HG02885 (cell line): ENCODE measurements around the gene CLEC16A.

ENCODE experiments used
- ATAC-seq: cut with Tn5 transposase; IDR thresholded peaks from one replicate; pipeline ENCODE4 v1.9.1; 2021; ENCODE audit warnings: mild to moderate bottlenecking; ENCODE audit not compliant: unreplicated experiment, poor library complexity

CLEC16A gene, protein sequence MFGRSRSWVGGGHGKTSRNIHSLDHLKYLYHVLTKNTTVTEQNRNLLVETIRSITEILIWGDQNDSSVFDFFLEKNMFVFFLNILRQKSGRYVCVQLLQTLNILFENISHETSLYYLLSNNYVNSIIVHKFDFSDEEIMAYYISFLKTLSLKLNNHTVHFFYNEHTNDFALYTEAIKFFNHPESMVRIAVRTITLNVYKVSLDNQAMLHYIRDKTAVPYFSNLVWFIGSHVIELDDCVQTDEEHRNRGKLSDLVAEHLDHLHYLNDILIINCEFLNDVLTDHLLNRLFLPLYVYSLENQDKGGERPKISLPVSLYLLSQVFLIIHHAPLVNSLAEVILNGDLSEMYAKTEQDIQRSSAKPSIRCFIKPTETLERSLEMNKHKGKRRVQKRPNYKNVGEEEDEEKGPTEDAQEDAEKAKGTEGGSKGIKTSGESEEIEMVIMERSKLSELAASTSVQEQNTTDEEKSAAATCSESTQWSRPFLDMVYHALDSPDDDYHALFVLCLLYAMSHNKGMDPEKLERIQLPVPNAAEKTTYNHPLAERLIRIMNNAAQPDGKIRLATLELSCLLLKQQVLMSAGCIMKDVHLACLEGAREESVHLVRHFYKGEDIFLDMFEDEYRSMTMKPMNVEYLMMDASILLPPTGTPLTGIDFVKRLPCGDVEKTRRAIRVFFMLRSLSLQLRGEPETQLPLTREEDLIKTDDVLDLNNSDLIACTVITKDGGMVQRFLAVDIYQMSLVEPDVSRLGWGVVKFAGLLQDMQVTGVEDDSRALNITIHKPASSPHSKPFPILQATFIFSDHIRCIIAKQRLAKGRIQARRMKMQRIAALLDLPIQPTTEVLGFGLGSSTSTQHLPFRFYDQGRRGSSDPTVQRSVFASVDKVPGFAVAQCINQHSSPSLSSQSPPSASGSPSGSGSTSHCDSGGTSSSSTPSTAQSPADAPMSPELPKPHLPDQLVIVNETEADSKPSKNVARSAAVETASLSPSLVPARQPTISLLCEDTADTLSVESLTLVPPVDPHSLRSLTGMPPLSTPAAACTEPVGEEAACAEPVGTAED

DNA sequence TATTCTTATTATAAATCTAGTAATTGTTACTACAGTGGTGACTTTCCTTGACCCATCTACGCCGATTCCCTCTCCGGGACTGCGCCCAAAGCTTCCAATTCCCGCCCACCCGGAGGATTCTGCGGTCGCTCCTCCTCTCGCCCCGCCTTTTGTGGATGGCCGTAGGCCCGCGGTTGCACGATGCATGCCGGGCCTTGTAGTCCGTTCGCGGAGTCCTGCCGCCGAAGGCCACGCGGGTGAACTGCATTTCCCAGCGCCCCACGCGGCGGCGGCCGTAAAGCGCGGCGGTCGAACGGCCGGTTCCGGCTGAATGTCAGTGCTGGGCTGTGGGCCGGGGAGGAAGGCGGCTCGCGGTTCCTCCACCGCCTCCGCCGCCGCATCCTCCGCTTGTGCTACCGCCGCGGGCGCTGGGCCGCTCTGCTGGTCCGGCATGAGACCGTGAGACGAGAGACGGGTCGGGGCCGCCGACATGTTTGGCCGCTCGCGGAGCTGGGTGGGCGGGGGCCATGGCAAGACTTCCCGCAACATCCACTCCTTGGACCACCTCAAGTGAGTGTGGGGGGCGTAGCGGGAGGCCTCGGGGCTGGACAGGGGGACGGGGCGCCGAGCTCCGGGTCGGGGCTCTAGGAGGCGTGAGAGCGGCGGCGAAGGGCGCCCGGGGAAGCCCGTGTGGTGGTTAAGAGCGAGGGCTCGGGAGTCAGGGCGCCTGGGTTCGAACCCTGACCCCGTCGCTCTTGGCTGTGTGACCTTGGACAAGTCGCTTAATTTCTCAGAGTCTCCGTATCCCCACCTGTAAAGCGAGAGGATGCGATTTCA lies at the start of gene CLEC16A:
Gene CLEC16A, plus strand, starts transcription at position 316 of the 816 bp plus-strand sequence. Its CDS starts 154 bp downstream, at position 470.
- ATAC-seq, result peak; percentile 73

DNA sequence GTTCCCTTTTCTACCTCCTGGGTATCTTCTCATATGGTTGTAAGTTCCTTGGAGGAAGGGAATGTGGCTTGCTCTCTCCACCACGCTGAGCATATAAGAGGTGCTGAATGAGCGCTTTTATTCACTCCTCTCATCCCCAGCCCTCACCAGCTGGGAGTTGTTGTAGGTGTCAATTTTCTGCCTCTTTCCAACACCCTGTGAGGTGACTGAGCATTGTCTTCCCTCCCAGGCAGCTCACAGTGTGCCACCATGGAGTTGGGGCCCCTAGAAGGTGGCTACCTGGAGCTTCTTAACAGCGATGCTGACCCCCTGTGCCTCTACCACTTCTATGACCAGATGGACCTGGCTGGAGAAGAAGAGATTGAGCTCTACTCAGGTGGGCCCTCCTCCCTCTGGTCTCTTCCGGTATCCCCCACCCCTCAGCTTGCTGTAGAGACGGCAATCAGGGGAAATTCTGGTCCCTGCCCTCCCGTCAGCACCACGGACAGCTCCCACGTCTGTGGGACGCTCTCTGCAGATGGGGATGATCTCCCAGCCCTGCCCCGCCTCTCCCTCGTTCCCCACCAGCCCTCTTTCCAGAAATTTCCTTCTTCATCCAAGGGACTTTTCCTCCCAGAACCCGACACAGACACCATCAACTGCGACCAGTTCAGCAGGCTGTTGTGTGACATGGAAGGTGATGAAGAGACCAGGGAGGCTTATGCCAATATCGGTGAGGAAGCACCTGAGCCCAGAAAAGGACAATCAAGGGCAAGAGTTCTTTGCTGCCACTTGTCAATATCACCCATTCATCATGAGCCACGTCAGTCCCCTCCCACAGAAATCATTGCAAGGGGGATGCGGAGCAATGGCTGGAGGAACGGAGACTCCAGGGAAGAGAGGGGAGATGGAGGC lies 49.1 kb upstream of the CLEC16A start:
- no peak for ATAC-seq

DNA sequence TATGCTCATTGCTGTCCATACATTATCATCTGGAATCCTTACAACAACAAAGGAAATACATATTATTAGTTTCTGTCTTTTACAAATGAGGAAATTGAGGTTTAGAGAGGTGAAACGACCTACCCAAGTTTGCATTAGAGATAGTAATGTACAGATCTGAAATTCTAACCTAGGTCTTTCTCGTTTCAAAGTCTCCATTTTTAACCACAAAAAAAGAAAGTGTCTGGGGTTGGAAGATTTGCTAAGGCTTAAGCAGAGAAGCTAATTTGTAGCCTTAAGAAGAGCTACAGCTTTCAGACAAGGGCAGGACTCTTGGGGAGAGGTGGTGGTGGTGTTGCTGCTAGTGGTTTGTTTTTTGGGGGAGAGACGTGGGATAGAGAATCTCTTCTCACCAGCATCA lies 48.2 kb upstream of the CLEC16A start:
- ATAC-seq, result no peak

DNA sequence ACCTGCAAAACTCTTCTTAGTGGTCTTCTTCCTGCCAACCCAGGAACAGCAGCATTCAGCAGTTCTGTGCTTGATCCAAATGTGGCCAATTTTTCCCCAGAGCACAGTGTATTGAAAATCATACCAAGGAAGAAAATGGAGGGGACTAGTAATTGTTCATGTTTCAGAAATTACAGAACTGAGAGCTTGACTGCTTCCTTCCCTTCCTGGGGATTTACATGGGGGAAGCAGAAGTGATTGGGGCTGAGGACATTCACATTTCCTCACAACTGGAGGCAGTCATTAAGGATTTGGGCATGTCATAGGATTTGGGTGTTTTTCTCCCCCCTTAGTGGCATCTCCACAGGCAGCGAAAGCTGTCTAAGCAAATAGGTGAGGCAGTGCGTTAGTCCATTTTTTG lies 47.6 kb upstream of the CLEC16A start:
- no peak for ATAC-seq

DNA sequence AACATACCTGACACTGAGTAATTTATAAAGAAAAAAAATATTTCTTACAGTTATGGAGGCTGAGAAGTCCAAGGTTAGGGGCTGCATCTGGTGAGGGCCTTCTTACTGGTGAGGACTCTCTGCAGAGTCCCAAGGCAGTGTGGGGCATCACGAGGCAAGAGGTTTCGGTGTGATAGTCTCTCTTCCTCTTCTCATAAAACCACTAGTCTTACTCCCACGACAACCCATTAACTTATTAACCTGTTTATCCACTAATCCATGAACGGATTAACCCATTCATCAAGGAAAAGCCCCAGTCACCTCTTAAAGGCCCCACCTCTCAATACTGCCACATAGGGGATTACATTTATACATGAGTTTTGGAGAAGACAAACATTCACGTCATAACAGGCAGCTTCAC lies 47.2 kb upstream of the CLEC16A start:
- ATAC-seq, result peak; percentile 64

DNA sequence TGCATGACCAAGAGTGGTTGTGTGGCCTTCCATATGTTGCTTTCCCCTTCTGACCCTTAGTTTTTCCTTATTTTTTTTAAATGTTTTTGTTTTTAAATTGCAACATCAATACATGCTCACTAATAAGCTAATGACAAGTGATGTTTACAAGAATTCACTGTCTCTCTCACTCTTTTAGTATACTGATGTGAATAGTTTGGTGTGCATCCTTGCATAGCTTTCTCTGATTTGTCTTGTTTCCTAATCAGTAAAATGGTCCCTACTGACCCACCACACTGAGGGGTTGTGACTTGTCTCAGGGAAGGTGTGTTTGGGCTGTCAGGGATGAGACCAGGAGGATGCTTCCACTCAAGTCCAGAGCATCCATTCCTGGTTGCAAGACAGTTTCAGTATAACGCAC lies 41.4 kb upstream of the CLEC16A start:
- no peak for ATAC-seq

DNA sequence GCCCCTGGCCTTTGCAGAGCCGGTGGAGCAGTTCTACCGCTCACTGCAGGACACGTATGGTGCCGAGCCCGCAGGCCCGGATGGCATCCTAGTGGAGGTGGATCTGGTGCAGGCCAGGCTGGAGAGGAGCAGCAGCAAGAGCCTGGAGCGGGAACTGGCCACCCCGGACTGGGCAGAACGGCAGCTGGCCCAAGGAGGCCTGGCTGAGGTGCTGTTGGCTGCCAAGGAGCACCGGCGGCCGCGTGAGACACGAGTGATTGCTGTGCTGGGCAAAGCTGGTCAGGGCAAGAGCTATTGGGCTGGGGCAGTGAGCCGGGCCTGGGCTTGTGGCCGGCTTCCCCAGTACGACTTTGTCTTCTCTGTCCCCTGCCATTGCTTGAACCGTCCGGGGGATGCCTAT lies 37.9 kb upstream of the CLEC16A start:
- ATAC-seq, result no peak

DNA sequence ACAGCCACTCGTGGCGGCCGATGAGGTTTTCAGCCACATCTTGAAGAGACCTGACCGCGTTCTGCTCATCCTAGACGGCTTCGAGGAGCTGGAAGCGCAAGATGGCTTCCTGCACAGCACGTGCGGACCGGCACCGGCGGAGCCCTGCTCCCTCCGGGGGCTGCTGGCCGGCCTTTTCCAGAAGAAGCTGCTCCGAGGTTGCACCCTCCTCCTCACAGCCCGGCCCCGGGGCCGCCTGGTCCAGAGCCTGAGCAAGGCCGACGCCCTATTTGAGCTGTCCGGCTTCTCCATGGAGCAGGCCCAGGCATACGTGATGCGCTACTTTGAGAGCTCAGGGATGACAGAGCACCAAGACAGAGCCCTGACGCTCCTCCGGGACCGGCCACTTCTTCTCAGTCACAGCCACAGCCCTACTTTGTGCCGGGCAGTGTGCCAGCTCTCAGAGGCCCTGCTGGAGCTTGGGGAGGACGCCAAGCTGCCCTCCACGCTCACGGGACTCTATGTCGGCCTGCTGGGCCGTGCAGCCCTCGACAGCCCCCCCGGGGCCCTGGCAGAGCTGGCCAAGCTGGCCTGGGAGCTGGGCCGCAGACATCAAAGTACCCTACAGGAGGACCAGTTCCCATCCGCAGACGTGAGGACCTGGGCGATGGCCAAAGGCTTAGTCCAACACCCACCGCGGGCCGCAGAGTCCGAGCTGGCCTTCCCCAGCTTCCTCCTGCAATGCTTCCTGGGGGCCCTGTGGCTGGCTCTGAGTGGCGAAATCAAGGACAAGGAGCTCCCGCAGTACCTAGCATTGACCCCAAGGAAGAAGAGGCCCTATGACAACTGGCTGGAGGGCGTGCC lies 37.2 kb upstream of the CLEC16A start:
- no peak for ATAC-seq

DNA sequence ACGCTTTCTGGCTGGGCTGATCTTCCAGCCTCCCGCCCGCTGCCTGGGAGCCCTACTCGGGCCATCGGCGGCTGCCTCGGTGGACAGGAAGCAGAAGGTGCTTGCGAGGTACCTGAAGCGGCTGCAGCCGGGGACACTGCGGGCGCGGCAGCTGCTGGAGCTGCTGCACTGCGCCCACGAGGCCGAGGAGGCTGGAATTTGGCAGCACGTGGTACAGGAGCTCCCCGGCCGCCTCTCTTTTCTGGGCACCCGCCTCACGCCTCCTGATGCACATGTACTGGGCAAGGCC lies 36.7 kb upstream of the CLEC16A start:
- ATAC-seq, result no peak

DNA sequence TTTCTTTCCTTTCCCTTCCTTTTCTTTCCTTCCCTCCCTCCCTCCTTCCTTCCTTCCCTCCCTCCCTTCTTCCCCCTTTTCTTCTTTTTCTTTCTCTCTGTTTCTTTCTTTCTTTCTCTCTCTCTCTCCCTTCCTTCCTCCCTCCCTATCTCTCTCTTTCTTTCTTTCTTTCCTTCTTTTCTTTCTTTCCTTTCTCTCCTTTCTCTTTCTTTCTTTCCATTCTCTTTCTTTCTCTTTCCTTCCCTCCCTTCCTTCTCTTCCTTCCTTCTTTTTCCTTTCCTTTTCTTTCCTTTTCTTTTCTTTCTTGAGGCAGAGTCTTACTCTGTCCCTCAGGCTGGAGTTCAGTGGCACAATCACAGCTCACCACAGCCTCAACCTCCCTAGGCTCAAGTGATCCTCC lies 33.1 kb upstream of the CLEC16A start:
- ATAC-seq, result no peak

DNA sequence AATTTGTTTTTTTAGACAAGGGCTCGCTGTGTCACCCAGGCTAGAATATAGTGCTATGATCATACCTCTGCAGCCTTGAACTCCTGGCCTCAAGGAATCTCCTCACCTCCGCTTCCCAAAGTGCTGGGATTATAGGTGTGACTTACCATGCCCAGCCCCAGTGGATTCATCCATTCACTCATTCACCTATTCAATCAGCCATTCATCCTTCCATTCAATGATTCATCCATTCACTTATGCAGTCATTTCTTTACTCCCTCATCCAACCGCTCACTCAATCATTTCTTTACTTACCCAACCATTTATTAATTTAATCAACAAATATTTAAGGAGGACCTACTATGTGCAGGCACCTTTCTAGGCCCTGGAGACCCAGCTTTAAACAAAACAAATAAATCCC lies 27.8 kb upstream of the CLEC16A start:
- ATAC-seq, result no peak

DNA sequence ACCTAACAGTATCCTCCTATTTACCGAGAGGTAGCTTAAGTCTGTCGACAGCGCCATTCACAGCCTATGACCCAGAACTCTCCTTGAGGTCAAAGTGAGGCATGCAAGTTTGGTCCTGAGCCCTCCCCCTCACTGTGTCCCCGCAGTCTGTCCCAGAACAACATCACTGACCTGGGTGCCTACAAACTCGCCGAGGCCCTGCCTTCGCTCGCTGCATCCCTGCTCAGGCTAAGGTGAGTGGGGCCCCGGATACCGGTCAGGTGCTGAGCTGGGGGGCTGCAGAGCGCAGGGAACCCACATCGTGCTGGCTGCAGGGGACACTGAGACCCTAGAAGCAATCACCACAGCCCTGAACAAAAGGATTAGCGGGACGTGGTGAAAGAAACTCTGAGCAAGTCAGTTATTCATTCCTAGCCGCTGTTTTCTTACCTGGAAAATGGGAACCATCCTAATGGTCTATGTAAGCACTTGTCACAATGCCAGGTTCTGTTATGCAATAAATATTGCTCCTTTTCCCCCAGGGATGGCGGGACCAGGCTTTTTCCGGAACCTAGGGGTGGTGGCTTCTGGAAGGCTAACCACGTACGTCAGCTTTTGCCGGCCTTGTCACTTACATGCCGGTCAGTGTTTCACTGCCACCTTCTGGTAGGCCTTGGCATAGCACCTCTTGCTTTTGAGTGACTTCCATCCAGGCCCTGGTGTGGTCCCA lies 25.9 kb upstream of the CLEC16A start:
- no peak for ATAC-seq

DNA sequence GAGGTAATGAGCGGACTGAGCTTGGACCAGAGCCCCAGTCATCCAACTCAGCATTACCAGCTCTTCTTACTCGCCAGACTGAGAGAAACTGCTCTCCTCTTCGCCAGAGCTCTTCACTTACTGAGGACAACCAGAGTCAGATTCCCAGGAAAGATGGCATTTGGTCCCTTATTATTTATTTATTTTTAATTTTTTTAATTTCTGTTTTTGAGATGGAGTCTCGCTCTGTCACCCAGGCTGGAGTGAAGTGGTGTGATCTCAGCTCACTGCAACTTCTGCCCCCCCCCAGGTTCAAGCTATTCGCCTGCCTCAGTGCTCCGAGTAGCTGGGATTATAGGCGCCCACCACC lies 25.4 kb upstream of the CLEC16A start:
- no peak for ATAC-seq

DNA sequence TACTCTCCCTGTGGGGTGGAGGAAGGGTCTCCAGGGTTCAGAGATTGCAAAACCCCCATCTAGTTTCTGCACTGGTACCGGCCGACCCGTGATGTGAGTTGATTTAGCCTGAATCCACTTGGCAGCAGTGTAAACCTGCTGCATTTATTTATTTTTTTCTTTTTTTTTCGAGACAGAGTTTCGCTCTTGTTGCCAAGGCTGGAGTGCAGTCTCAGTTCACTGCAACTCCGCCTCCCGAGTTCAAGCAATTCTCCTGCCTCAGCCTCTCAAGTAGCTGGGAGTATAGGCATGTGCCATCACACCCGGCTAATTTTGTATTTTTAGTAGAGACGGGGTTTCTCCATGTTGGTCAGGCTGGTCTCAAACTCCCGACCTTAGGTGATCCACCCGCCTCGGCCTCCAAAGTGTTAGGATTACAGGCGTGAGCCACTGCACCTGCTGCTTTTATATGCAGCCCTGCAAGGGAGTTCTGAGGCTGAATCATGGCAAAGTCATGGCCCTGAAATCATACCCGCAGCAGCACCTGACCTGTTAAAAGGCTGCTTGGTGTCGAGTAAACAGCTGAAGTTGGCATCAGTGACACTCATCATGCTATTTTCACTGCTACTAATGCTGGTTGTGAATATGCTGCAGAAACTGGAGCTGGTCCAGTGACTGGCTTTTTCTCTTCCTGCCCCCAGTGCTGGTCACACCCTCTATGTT lies 23.5 kb upstream of the CLEC16A start:
- ATAC-seq, result no peak

DNA sequence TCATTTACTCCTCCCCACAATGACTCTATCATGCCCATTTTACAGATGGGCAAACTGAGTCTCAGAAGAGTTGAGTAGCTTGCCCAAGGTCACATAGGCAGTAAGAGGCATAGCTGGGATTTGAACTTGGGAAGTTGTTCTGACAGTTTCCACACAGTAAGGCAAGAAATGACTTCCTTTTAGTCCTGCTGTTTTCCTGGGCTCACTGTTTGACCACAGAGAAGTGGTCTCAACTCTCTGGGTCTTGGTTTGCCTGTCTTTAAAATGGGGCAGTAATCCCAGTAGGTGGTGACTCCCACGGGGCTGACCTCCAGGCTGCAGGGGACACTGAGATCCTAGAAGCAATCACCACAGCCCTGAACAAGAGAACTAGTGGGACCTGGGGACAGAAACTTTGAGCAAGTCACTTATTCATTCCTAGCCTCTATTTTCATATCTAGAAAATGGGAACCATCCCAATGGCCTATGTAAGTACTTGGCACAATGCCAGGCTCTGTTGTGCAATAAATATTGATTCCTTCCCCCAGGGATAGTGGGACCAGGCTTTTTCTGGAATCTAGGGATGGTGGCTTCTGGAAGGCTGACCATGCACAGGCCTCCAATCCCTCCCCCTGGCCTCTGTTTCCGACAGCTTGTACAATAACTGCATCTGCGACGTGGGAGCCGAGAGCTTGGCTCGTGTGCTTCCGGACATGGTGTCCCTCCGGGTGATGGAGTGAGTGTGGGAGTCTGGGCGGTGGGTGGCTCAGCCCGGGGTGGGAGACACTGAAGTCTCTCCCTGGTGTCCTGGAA lies 22.6 kb upstream of the CLEC16A start:
- no peak for ATAC-seq

DNA sequence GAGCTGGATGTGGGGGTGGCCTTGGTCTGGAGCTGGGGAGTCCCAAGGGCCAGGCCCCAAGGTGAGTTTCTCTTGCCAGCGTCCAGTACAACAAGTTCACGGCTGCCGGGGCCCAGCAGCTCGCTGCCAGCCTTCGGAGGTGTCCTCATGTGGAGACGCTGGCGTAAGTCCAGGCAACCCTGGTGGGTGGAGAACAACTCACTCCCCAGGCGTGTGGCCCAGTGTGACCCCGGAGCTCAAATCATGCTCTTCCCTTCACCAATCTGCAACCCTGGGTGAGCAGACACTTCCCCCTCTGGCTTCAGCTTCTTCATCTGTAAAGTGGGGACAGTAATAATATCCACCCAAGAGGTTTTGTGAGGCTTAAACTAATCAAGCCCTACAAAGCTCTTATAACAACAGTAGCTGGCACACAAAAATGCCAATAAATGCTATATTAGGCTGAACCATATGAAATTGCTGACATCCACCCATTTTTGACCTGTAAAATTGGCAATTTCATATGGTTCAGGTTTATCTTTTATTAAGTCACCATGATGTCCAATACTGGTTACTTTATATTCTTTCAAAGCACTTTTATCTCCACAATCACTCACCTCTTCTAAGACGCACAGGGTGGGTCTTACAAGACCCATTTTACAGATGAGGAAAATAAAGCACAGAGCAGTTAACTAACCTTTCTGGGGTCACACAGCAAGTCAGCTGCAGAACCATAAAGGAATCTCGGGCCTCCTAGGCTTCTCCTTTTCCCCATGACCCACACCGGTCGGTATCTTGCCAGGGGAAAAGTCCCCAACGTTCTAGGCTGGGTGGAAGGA lies 21.8 kb upstream of the CLEC16A start:
- ATAC-seq, result no peak
